ENCODE results near the gene SPOCK2. TPM values are rescaled to one million over a fixed set of nuclear protein-coding genes. Genes with fewer than 3 reads are reported as not detected.

The SPOCK2 gene
- polyA plus RNA-seq, 1 donor (not counting 4 experiments of a cell fraction or from before 2014, with no cell fraction given): 0.14 TPM

- no peaks in the 10 kb centered on the region for H3K9me1 ChIP-seq (ENCODE audit: control insufficient read depth, extremely low read depth, insufficient read depth, low read length)
- H4K20me1 ChIP-seq (ENCODE audit: control insufficient read depth, extremely low read depth, insufficient read depth, low read length): no peaks in the 10 kb centered on the region
- DNase-seq (ENCODE audit: low read depth, low spot score): no peak
Measured at GRCh38 chr10:72043016-72043834, 45.1 kb downstream of the SPOCK2 start.

GRCh38 chr10:72041491-72041890 lies 46.9 kb downstream of the SPOCK2 start:
- no peak for DNase-seq (ENCODE audit: low read depth, low spot score)
- Histone ChIP-seq H4K20me1 (ENCODE audit: control insufficient read depth, extremely low read depth, insufficient read depth, low read length) (no peaks in the 10 kb centered on the region), H3K27ac (ENCODE audit: control insufficient read depth, insufficient read depth, low read length) (no peak overlapping the region), H3K27me3 (ENCODE audit: control insufficient read depth, extremely low read depth, insufficient read depth, low read length) (no peaks in the 10 kb centered on the region), H3K9me1 (ENCODE audit: control insufficient read depth, extremely low read depth, insufficient read depth, low read length) (no peaks in the 10 kb centered on the region), H3K79me2 (ENCODE audit: control insufficient read depth, insufficient read depth, low read length) (no peaks in the 10 kb centered on the region), H2AFZ (ENCODE audit: control insufficient read depth, low read length) (no peak overlapping the region), H3K9me3 (ENCODE audit: control insufficient read depth, low read depth, low read length) (no peaks in the 10 kb centered on the region), H3K4me2 (ENCODE audit: control insufficient read depth, extremely low read depth, insufficient read depth, low read depth, low read length) (no peak overlapping the region), H3K9ac (ENCODE audit: control insufficient read depth, extremely low read depth, insufficient read depth, low read length) (no peak overlapping the region), H3K4me3 (ENCODE audit: control insufficient read depth in 2 of 3, extremely low read depth in 1 of 3, insufficient read depth in 2 of 3, low read depth in 1 of 3, low read length in 3 of 3) (no peak overlapping the region), H3K36me3 (ENCODE audit: control insufficient read depth in 2 of 2, extremely low read depth in 1 of 2, insufficient read depth in 2 of 2, low read length in 2 of 2) (no peaks in the 10 kb centered on the region), H3K4me1 (ENCODE audit: control insufficient read depth, extremely low read depth, insufficient read depth, low read length) (peaks cover 21% of the 10 kb centered on the region)
- FAIRE-seq: no peak
- dilution Hi-C loops (cut with MboI; ENCODE audit: extremely low pct_ligation_motif_present, low sequenced_read_pairs): no loop called here
- TF ChIP-seq EZH2 (IDR thresholded peaks at IDR 0.05; ENCODE audit: low read length): no peak
- TF ChIP-seq, protein P1, sequence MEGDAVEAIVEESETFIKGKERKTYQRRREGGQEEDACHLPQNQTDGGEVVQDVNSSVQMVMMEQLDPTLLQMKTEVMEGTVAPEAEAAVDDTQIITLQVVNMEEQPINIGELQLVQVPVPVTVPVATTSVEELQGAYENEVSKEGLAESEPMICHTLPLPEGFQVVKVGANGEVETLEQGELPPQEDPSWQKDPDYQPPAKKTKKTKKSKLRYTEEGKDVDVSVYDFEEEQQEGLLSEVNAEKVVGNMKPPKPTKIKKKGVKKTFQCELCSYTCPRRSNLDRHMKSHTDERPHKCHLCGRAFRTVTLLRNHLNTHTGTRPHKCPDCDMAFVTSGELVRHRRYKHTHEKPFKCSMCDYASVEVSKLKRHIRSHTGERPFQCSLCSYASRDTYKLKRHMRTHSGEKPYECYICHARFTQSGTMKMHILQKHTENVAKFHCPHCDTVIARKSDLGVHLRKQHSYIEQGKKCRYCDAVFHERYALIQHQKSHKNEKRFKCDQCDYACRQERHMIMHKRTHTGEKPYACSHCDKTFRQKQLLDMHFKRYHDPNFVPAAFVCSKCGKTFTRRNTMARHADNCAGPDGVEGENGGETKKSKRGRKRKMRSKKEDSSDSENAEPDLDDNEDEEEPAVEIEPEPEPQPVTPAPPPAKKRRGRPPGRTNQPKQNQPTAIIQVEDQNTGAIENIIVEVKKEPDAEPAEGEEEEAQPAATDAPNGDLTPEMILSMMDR (optimal IDR thresholded peaks at IDR 0.05 in 1 of 3, IDR thresholded peaks at IDR 0.05 in 1 of 3, conservative IDR thresholded peaks at IDR 0.05 in 1 of 3; ENCODE audit: extremely low read depth in 1 of 3, insufficient read depth in 2 of 3, low read length in 3 of 3): no peak

More at GRCh38 chr10:72043016-72043834, 45.1 kb downstream of the SPOCK2 start:
- Histone ChIP-seq H2AFZ (ENCODE audit: control insufficient read depth, low read length) (no peak overlapping the region), H3K36me3 (ENCODE audit: control insufficient read depth in 2 of 2, extremely low read depth in 1 of 2, insufficient read depth in 2 of 2, low read length in 2 of 2) (no peaks in the 10 kb centered on the region), H3K9me3 (ENCODE audit: control insufficient read depth, low read depth, low read length) (no peaks in the 10 kb centered on the region), H3K4me2 (ENCODE audit: control insufficient read depth, extremely low read depth, insufficient read depth, low read depth, low read length) (no peak overlapping the region), H3K4me3 (ENCODE audit: control insufficient read depth in 2 of 3, extremely low read depth in 1 of 3, insufficient read depth in 2 of 3, low read depth in 1 of 3, low read length in 3 of 3) (no peak overlapping the region), H3K27ac (ENCODE audit: control insufficient read depth, insufficient read depth, low read length) (no peak overlapping the region), H3K27me3 (ENCODE audit: control insufficient read depth, extremely low read depth, insufficient read depth, low read length) (no peaks in the 10 kb centered on the region), H3K4me1 (ENCODE audit: control insufficient read depth, extremely low read depth, insufficient read depth, low read length) (peaks cover 21% of the 10 kb centered on the region), H3K9ac (ENCODE audit: control insufficient read depth, extremely low read depth, insufficient read depth, low read length) (no peak overlapping the region), H3K79me2 (ENCODE audit: control insufficient read depth, insufficient read depth, low read length) (no peaks in the 10 kb centered on the region)
- TF ChIP-seq, protein P1 (optimal IDR thresholded peaks at IDR 0.05 in 1 of 3, IDR thresholded peaks at IDR 0.05 in 1 of 3, conservative IDR thresholded peaks at IDR 0.05 in 1 of 3; ENCODE audit: extremely low read depth in 1 of 3, insufficient read depth in 2 of 3, low read length in 3 of 3): no peak
- no peak for TF ChIP-seq EZH2 (IDR thresholded peaks at IDR 0.05; ENCODE audit: low read length)
- FAIRE-seq: no peak
- dilution Hi-C loops (cut with MboI; ENCODE audit: extremely low pct_ligation_motif_present, low sequenced_read_pairs): no loop called here
